ENCODE results near the gene GAPDH. TPM values are rescaled to one million over a fixed set of nuclear protein-coding genes. Genes with fewer than 3 reads are reported as not detected.
A peak's percentile ranks its signal among the peaks of the same experiment; 100 is the strongest.

The GAPDH gene
- total RNA-seq, 4 donors from 2014 or later: 1,060 to 2,185 (median 1,462) TPM

GRCh38 chr12:6550294-6551062, 16.2 kb downstream of the GAPDH start:
- TF ChIP-seq CTCF (IDR thresholded peaks at IDR 0.05): no peak
- ATAC-seq (ENCODE audit: low FRiP score) (no peak), DNase-seq (ENCODE audit: low spot score) (no peak)

GRCh38 chr12:6551063-6551461, 16.7 kb downstream of the GAPDH start:
- TF ChIP-seq CTCF (IDR thresholded peaks at IDR 0.05): no peak
- ATAC-seq (ENCODE audit: low FRiP score) (no peak), DNase-seq (ENCODE audit: low spot score) (no peak)

DNA sequence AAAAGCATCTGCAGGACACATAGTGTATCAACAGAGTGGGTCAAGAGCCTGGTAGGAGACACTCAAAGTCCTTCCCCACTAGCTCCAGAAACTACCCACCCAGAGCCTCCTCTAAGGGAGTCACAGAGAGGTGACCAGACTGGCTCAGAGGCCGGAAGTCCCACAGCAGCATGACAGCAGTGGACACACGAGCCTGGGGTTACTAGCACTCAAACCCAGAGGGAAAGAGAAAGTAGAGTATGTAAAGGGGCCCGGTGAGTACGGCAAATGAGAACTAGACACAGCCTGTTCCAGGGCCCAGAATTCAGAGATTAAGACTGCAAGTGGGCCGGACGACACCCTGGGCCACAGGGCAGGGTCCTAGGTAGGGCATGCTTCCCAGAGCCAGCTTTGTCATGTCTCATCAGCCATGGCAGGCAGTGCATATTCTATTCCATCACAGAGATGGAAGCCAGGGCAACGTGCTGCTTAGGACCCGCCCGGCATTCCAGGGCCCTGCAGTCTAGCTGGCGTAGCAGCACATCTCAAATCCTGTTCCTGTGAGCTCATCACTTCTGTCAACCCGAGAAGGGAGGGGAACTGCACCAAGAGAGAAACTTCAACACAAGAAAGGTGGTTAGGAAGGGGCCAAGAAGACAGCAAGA, 17.3 kb downstream of the GAPDH start:
- ATAC-seq (ENCODE audit: low FRiP score) (no peak), DNase-seq (ENCODE audit: low spot score) (no peak)
- TF ChIP-seq CTCF (IDR thresholded peaks at IDR 0.05): no peak

- no peak for TF ChIP-seq CTCF (IDR thresholded peaks at IDR 0.05)
- DNase-seq (ENCODE audit: low spot score): no peak
- no peak for ATAC-seq (ENCODE audit: low FRiP score)
These were observed 17.8 kb downstream of the GAPDH start for GRCh38 chr12:6552140-6552551.

- ATAC-seq (ENCODE audit: low FRiP score): no peak
- no peak for DNase-seq (ENCODE audit: low spot score)
- TF ChIP-seq CTCF (IDR thresholded peaks at IDR 0.05): no peak
These were observed 18.9 kb downstream of the GAPDH start for GRCh38 chr12:6553051-6553868.

- ATAC-seq (ENCODE audit: low FRiP score): peak; percentile 47
- DNase-seq (ENCODE audit: low spot score): peak; percentile 64
These were observed 20.1 kb downstream of the GAPDH start for GRCh38 chr12:6554168-6555017.

More at GRCh38 chr12:6554168-6555017, 20.1 kb downstream of the GAPDH start:
- TF ChIP-seq CTCF (IDR thresholded peaks at IDR 0.05): peak in 1 of 3 donors; percentile 39
